Stomach (tissue), 4 donors: ENCODE measurements around the gene ACVR1B.

Experiments
- CTCF ChIP-seq, 7 experiments: fragments of 450-650 bp in 4 of 7; fragments of 200-600 bp in 3 of 7; sonication (generic) in 3 of 7; IDR thresholded peaks; one replicate each; pipeline ENCODE4 v1.5.1; 2016 to 2019; ENCODE audit warnings: antibody characterized with exemption in 7 of 7, control low read depth in 2 of 7, mild to moderate bottlenecking in 1 of 7
- EP300 ChIP-seq: sonication (generic); formaldehyde crosslinking; IDR thresholded peaks from one replicate; pipeline ENCODE4 v1.6.1; 2017; ENCODE audit warnings: antibody characterized with exemption

GRCh38 chr12:52033446-52034140 lies 82.1 kb downstream of the ACVR1B start:
- TF ChIP-seq CTCF (IDR thresholded peaks at IDR 0.05) = no peak
- no peak for TF ChIP-seq EP300
